Activated gamma-delta T cell treated with Interleukin-2 at 50 U/mL for 16 hours (primary cell): ENCODE measurements around the gene SPRED2.
A peak's percentile ranks its signal among the peaks of the same experiment; 100 is the strongest.

Experiments
- DNase-seq: peaks from one replicate; pipeline ENCODE4 v3.0.0-alpha.2; 2020

Gene SPRED2

DNA sequence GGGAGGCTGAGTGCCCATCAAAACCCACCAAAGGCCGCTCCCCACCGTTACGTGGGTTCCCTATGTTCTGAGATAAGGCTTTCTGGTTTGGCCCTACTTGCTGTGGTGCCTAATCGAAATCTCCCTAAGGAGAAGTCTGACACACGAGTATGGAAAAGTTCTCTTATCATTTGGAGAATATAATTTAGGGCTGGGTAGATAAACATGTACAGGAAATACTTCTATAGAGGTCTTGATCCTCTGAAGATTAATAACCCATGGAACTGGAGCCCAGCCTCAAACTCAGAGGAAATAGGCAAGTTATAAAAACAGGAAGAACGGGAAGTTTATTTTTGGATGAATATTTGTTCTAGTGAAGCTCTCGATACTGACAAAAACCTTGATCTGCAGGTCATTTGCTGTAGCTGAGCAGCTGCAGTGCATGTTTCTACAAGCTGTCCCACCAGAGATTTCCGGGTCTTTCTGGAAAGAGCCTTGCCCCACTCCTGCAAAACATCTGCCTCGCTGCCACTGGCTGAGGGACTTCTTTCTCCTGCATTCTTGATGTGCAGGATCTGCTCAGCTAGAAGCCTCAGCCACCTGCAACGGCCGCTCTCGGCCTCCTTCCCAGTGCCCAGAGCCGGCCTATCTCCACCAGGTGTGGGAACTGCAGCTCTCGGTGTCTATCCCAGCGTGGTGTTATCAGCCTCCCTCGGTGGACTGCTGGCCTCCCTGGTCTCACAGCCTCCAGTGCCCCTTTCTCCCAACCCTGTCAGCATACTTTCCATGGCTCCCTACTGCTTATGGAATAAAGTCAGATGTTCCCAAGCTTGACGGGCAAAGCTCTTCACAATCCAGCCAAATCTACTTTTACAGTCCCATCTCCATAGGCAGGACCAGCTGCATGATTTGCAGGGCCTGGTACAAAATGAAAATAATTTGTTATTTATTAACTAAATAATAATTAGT is 48.6 kb downstream of the SPRED2 start:
- DNase-seq, result no peak

DNA sequence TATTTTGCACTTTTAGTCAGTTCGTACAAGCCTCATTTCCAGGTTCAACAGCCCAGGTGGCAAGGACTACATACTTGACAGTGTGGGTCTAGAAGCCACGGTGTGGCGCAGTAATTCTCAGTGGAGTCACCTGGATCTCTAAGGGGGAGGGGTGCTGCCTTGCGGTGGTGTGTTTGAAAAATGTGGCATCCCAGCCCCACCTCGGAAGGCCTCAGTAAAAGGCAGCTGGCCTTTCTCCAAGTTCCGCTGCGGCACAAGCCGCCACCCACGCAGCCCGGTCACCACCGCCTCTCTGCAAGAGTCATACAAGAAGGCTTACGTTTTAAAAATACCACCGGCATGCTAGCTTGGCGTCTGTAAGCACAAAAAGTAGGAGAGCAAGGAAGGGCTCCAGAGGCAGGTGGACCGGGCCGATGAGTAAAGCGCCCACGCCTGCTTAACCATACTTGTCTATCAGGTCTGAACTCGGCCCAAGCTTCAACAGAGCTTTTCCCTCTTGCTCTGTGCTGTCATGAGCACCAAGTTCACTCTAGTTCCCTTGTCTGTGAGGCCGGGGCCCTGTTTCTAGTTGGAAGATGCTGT is 49.5 kb downstream of the SPRED2 start:
- DNase-seq, result peak; percentile 68

DNA sequence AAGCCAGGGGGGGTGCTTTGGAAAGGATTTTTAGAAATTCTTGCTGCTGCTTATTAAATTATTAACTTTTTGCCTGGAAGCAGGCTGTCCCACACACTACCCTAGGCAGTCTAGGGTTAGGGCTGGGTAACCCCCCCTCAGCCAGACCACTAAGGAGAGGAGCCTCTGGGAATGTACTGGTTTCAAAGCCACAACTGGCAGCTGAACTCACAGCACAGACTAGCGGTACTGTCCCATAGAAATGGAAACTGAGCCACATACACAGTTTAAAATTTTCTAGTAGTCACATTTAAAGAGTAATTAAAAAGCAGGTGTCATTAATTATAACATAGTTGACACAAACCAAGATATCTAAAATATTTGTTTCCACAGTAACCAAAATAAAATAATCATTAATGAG is 50.1 kb downstream of the SPRED2 start:
- no peak for DNase-seq

DNA sequence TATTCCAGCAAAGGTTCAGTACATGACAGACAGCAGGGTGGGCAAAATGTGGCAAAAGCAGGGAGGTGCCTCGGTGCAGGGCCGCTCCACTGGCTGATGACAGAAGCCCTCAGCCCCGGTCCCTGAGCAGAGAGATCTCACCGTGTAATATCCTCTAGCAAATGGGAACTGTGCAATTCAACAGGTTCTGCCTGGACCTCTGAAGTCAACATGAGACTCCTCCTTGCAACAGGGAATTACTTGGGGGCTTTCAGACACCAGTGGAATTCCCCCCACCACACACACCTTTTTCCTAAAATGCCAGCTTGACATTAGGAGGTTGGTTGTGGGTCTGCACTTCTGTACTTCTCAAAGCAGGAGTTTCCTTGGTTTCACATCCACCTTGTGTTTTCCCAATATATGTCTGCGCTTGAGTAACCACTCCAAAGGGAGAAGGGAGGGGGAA is 50.8 kb downstream of the SPRED2 start:
- DNase-seq, result no peak

DNA sequence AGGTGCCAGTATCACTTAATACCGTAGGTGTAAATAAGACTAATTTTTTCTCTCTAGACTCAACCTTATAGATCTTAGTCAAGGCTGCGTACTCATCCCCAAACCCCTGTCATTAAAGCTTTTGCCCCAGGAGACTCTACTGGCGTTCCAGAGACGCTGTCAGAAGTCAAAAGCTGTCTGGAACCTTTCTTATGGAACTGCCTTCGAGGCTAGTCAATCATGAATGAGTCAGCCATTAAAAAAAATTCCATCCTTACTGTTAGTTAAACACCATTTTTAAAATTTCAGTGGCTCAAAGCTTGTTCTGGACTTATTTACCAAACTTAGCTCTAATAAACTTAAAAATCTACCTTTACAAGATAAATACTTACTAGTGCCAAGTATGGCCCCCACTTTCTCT is 52.1 kb downstream of the SPRED2 start:
- DNase-seq, result no peak

DNA sequence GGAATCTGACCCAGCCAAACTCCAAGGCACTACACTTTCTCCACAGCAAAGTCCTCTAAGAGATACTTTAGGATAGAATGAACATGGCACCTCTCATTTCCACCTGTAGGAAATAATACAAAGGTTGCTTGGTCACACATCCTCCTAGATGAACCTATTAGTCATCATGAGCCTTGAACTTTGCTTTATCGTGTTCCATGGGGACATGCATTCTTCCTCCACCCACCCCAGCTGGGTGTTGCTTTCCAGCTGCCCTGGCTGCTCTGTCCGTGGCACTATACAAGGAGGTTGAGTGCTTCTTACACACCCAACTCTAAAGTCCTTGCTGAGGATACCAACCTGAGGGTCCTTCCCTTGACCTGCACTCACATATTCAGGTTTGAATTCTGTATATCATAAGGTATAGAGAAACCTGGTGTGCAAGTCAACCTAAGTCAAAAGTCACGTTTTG is 52.7 kb downstream of the SPRED2 start:
- no peak for DNase-seq

DNA sequence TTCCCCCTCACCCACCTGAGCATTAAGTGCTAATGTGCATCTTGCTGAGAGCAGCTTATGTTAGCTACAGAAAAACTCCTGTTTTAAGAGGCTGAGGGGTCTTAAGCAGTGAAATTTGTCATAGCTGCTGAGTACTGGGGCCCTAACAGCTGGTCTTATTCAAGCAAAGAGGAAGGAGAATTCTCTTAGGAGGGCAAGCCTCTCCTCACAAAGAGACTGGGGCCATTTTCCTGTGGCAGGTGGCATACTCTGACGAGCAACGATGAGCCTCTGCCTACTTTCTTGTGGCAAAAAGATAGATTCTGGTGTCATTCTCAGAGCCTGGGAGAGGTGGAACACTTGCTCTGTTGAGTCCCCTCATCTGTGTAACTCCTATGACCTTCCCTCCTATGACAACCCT is 53.2 kb downstream of the SPRED2 start:
- no peak for DNase-seq

DNA sequence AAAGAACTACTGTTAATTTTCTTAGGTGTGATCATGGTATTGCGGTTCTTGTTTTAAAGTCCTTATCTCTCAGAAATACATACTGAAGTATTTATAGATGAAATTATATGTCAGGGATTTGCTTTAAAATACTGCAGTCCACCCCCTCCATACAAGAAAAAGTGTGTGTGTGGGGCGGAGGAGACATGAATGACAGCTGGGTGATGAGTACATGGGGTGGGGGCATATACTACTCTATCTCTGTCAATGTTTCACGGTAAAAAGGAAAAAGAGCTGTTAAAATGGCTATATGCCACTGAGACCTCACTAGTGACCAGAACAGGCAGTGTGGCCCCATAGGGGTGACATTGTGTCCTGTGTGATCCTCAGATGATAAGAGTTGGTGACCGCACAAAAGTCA is 54.1 kb downstream of the SPRED2 start:
- DNase-seq, result no peak

DNA sequence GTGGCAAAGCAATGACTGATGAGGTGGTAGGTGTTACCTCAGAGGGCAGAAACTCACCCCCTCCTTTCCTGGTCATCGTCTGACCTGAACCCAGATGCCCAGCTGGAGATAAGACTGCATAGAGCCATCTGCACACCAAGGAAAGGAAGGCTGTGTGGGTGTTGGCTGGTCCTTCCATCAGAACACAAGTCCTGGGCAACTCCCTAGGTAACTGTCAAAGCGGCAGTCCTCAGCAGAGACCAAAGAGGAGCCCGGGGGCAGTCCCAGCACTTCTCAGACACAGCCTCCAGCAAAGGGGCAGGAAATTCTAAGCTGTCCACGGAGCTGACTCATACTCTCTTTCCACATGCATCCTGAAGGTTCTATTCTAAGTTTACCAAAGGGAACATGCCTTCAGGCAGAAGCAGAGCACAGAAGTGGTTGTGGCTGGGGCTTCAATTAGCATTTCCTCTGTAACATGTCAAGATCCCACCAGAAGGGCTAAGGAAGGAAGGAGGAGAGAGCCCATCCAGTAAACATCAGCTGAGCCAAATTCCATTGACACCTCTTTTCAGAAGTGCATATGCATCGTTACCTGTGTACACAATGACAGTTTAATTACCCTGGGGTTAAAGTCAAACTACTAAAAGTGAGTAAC is 54.7 kb downstream of the SPRED2 start:
- DNase-seq, result no peak

DNA sequence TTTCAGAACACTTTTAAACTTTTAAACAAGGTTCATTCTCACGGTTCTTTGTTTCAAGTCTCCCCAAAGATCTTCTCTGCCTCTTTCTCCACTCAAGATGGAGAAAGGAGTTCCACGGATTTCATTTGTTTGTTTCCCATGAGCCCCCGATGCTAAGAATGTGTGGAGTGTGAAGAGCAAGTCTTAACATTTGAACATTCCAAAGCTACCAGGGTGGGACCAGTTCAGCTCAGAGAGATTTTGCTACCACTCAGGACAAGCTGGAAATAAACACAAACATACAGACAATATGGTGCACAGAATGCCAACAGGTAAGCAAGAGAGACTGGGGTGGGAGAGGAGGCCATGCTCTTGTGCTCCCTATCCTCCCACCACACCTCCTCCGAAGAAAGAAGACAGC is 56.7 kb downstream of the SPRED2 start:
- no peak for DNase-seq

DNA sequence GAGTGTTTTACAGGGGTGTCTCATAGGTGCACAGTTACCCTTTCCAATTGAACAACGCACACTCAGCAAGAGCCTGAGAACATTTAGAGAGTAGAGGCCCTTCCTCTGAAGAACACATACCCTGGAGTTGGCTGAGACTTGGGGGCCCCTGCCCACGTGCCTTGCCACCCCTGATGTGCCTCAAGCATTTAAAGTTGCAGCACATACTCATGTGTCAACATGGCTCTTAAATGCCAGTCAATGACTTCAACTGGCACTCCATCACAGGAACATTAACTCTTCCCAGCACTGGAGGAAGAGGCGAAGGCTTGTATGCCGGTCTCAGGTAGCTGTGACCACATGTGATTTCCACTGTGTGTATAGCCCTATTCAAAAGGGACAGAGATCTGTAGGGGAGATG is 57.4 kb downstream of the SPRED2 start:
- DNase-seq, result no peak

DNA sequence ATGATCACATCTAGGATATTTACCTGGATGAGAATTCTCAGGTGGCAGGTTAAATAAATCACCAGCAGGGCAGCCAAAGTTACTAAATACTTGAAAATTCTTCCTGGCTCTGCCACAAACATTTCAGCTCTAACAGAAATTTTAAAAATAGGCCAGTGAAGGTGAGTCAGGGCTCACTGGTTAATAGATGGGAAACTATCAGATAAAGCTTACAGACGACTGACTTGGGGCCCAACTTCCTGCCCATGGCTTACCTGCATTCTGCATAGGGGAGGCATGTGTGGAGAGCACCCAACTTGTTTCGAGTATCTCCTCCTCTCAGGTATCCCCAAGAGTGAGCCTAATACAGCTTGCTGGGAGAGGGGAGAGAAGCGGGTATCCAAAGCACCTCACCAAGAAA is 57.8 kb downstream of the SPRED2 start:
- no peak for DNase-seq

DNA sequence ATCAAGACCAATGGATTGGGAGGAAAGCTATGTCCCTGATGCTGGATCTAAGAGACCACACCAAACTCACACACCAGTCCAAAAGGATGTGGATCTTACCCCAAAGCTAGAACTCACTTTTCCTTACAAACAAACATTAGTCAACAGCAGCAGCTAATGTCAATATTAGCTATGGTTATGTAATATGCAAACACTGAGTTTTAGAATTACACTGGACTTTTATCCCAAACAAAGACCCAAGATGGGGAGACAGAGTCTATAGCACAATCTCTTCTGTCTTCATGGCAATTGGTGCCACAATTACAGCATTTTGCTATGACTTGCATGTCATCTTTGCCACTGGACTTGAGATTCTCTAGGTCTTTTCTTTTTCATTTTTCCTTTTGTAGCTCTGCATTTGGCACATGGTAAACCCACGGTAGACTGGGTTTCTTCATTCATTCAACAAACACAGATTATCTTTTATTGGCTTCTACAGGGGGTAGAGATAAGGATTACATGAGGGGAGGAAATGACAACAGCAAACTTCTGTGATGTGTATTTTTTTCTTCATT is 59.0 kb downstream of the SPRED2 start:
- no peak for DNase-seq

DNA sequence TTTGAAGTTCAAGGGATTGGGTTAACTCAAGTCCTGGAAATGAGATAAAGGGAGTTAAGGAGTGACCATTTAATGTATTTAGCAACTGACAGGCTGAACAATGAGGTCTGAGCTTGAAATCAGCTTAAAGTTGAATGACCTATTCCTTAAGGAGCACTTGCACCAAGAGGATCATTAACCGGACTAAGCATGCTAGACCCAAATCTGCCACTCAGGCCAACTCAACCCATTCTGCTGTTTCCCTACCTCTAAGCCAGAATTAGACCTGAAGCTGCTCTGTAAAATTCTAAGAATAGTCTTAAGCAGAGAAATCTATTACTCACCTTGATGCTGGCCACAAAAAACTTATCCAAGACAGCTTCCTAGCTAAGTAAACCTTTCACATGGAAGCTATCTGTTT is 59.8 kb downstream of the SPRED2 start:
- no peak for DNase-seq

DNA sequence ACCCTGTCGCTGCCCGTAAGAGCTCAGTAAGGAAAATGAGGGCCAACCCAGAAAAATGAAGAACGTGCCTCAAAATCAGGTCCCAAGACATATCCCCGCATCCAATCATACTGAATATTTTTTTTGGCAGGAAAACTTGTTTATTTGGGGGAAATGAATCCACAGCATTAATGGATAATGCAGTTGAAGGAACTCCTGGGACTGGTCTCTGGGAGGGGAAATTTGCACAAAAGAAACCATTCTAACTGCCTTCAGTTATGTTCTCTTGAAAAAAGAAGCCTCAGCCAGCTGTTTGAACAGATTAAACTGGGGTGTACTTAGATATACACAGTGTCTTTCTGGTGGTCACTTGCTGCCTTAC is 61.3 kb downstream of the SPRED2 start:
- DNase-seq, result no peak

DNA sequence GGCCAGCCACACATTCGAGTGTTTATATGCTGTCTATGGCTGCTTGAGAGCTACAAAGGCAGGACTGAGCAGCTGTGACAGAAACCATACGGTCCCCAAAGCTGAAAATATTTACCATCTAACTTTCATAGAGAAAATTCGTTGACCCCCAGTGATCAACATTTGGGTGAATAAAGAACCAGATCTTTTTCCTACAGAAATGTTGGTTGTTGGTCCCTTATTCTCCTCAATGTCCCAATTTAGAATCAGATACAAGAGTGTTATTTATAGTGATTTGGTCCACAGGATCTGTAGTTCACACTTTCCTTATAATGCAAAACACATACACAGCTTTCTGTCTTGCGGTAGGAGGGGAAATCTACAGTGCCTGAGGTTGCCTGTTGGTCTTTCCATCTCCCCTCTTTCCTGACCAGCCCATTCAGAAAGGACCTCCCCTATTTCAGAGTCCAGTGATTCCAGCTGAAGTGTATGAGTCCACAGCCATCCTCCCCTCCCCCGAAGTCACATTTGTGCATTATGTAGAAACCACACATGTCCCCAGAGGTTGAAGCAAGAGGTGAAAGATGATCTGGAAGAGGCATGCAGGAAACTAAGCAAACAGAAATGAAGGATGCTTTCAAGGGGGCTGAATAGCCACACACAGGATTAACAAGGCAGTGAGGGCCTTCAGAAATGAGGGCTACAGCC is 61.9 kb downstream of the SPRED2 start:
- no peak for DNase-seq

DNA sequence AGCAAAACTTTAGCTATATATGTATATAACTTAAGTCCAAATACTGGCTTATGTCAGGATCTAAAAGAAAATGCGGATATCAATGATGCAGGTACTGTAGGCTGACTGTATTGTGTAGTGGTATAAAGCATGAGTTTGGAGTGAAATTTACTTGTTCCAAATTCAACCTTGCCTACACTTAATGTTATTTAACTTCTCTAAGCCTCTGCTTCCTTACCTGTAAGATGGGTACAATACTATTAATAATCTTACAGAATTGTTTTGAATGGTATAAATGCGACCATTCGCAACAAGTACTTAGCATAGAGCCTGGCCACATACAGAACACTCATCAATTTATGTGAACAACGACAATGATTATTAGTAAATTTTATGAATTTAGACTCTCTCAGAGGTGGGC is 62.4 kb downstream of the SPRED2 start:
- no peak for DNase-seq

DNA sequence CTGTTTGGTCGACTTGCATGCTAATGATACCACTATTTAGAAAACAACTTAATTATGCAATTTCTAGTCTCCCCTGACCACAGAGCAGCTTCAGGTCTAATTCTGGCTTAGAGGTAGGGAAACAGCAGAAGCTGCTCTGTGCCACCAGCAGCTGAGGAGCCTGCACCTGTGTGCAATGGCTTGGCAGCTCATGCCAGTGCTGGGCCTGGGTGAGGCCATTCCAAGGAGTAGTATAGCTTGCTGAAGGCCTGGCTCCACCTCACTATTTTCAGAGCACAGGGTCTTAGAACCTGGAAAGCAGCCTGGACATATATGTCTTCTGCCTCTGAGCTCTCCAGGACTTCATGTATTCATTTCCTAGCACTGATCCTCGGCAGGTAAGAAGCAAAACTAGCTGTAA is 62.8 kb downstream of the SPRED2 start:
- no peak for DNase-seq

DNA sequence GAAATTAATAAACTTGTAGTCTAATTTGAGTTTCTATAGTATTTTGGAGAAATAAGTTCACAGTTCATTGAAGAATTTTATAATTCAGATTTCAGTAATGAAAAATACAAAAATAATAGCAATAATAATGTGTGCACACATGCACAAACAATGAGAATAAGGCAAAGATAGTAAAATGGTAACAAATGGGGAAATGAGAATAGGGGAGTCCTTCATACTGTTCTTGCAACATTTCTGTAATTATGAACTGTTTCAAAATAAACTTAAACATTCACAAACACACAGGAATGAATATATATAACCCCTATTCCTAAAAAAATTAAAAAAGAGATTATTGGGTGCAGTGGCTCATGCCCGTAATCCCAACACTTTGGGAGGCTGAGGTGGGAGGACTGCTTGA is 63.9 kb downstream of the SPRED2 start:
- no peak for DNase-seq

DNA sequence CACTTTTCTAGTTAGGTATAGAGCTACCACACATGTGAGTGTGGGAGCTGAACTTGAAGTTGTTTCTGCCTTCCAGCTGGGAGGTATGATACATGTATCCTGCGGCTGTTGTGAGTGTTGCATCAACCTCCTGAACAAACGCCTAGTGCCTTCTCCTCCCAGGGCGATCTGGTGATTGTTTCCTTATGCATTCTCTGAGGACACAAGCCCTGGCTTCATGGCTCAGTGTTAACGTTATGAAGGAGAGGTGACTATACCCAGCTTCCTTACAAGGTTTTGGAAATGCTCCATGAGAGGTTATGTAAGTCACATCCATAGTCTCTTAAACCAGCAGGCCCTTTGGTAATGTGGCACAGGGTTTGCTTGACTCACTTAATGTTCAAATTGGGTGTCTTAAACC is 64.9 kb downstream of the SPRED2 start:
- no peak for DNase-seq

DNA sequence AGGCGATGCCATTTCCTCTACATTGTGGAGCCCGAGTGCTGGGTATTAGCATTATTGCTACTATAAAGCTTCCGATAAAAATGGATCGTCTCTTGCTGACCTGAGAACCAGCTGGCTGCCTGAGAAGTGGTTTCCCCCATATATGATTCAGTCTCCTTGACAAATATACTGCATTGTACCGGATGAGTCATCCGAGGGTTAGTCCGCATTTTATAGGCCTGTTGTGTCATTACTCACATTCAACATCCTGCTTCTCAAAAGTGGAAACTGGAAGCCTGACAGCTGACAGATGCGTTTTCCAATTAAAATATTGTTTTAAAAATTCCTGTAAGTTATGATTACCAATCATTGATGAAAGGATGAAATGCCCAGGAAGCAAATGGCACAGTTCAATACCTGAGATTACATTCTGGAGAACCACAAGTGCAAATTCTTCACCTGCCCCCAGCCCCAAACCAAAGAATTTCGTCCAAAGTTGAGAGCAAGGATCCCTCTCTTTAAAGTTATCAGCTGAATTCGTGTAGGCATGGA is 65.7 kb downstream of the SPRED2 start:
- DNase-seq, result peak; percentile 10

DNA sequence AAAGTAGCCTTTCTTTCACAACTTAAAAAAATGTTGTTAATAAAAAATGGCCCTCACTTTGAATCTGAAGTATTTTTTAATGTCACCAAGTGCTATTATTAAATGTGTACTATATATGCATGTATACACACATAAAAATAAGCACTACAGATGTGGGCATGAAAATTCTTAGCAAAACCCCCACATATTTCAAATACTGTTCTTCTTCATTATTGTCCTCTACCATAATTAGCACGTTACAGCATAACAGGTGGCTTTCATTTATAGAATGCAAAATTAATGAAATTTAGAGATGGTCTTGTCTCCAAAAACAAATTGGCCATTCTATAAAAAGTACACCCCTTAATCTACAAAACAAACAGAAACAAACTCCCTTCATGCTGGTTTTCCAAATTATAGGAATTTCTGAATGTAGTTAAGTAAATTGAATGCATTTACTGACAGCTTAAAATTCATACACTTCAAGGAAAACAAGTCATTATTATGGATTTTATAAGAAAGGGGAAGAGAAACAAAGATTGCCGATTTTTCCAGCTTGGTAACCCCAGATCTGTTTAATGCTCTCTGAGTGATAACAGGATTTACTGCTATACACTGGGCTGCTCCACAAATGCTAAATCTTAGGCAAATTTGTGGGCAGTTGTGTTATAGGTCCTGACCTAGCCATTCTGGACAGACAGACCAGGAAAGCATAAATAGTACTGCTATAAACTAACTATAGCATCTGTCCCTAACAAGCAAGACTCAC is 67.2 kb downstream of the SPRED2 start:
- no peak for DNase-seq
